Neural cell (in vitro differentiated cells): Measurements from ENCODE around the gene MTIF2. TPM values are rescaled to one million over a fixed set of nuclear protein-coding genes. Genes with fewer than 3 reads are reported as not detected.

Source experiments
- H2AFZ ChIP-seq: fragments of 200-600, 300-800 bp; sonication (generic), shearing (Covaris generic); 2 replicates; pipeline ENCODE4 v1.6.0; 2014; ENCODE audit warnings: low read depth, mild to moderate bottlenecking, antibody characterized with exemption, low read length, moderate library complexity
- H3F3A ChIP-seq: fragments of 200-600 bp; shearing (Covaris generic); 2 replicates; pipeline ENCODE4 v1.6.1; 2016; ENCODE audit warnings: mild to moderate bottlenecking, moderate library complexity, mixed read lengths, antibody characterized with exemption, low read length; ENCODE audit not compliant: insufficient read depth, poor library complexity, severe bottlenecking
- H3K27ac ChIP-seq: fragments of 200-600, 300-800 bp; sonication (generic), shearing (Covaris generic); 2 replicates; pipeline ENCODE4 v1.5.1; 2014; ENCODE audit warnings: mild to moderate bottlenecking, low read length, moderate library complexity
- H3K27me3 ChIP-seq: fragments of 300-800, 200-600 bp; sonication (generic), shearing (Covaris generic); 2 replicates; pipeline ENCODE4 v1.6.0; 2014; ENCODE audit warnings: mild to moderate bottlenecking, low read depth, low read length, moderate library complexity; ENCODE audit not compliant: insufficient read depth
- H3K36me3 ChIP-seq: fragments of 300-800, 200-600 bp; sonication (generic), shearing (Covaris generic); 2 replicates; pipeline ENCODE4 v1.5.1; 2014; ENCODE audit warnings: mild to moderate bottlenecking, antibody characterized with exemption, low read length, moderate library complexity; ENCODE audit not compliant: insufficient read depth
- H3K4me2 ChIP-seq: fragments of 300-800, 200-600 bp; sonication (generic), shearing (Covaris generic); 2 replicates; pipeline ENCODE4 v1.6.0; 2014; ENCODE audit warnings: mild to moderate bottlenecking, low read length
- H3K4me3 ChIP-seq: fragments of 300-800, 200-600 bp; sonication (generic), shearing (Covaris generic); 2 replicates; pipeline ENCODE4 v1.5.1; 2014; ENCODE audit warnings: mild to moderate bottlenecking, low read length, moderate library complexity
- H3K79me2 ChIP-seq: fragments of 200-600 bp; shearing (Covaris generic); replicated peaks from 2 replicates; pipeline ENCODE4 v1.6.0; 2014; ENCODE audit warnings: mild to moderate bottlenecking, low read length, moderate library complexity; ENCODE audit not compliant: insufficient read depth
- H3K9ac ChIP-seq: fragments of 300-800, 200-600 bp; sonication (generic), shearing (Covaris generic); 2 replicates; pipeline ENCODE4 v1.6.1; 2016; ENCODE audit warnings: mild to moderate bottlenecking, low read length, mixed read lengths
- H3K9me2 ChIP-seq: fragments of 200-600 bp; shearing (Covaris generic); 2 replicates; pipeline ENCODE4 v1.6.1; 2016; ENCODE audit warnings: mild to moderate bottlenecking, low read length, mixed read lengths; ENCODE audit not compliant: insufficient read depth
- H3K9me3 ChIP-seq: fragments of 200-600, 300-800 bp; sonication (generic), shearing (Covaris generic); 2 replicates; pipeline ENCODE4 v1.6.1; 2016; ENCODE audit warnings: mild to moderate bottlenecking, mixed run types, low read length, moderate library complexity, mixed read lengths
- H4K20me1 ChIP-seq: fragments of 200-600 bp; shearing (Covaris generic); 2 replicates; pipeline ENCODE4 v1.6.1; 2016; ENCODE audit warnings: mild to moderate bottlenecking, mixed run types; ENCODE audit not compliant: insufficient read depth
- EP300 ChIP-seq: fragments of 450-650 bp; conservative IDR thresholded peaks from 2 replicates; pipeline ENCODE4 v1.6.1; 2014; ENCODE audit warnings: antibody characterized with exemption, mild to moderate bottlenecking, moderate library complexity; ENCODE audit not compliant: poor library complexity, severe bottlenecking
- EZH2 ChIP-seq: fragments of 200-600, 300-800 bp; shearing (Covaris generic), sonication (generic); IDR thresholded peaks from 2 replicates; pipeline ENCODE4 v1.6.1; 2014; ENCODE audit warnings: antibody characterized with exemption, low read length, borderline replicate concordance, mild to moderate bottlenecking; ENCODE audit not compliant: insufficient read depth, poor library complexity, severe bottlenecking
- MXI1 ChIP-seq: fragments of 450-650 bp; conservative IDR thresholded peaks from 2 replicates; pipeline ENCODE4 v1.6.1; 2014; ENCODE audit warnings: antibody characterized with exemption, mild to moderate bottlenecking; ENCODE audit not compliant: poor library complexity, severe bottlenecking
- POLR2AphosphoS5 ChIP-seq: IDR thresholded peaks from 2 replicates; pipeline ENCODE4 v1.6.1; 2012
- RAD21 ChIP-seq: fragments of 450-650 bp; conservative IDR thresholded peaks from 2 replicates; pipeline ENCODE4 v1.6.1; 2014; ENCODE audit warnings: antibody characterized with exemption, mild to moderate bottlenecking, moderate library complexity
- SMC3 ChIP-seq: fragments of 450-650 bp; conservative IDR thresholded peaks from 2 replicates; pipeline ENCODE4 v1.6.1; 2014; ENCODE audit warnings: antibody characterized with exemption, mild to moderate bottlenecking, moderate library complexity; ENCODE audit not compliant: poor library complexity
- TAF1 ChIP-seq: IDR thresholded peaks from 2 replicates; pipeline ENCODE4 v1.6.1; 2012; ENCODE audit warnings: low read depth
- polyA plus RNA-seq: library from polyadenylated mRNA; depleted of rRNA; stranded (reverse); fragments of >200 nt; gene quantifications from 2 replicates; pipeline ENCODE4 v1.2.3, GENCODE V29; 2014
- TF ChIP-seq, protein P1 (sequence below): IDR thresholded peaks from 2 replicates; pipeline ENCODE4 v1.6.1; 2012; ENCODE audit warnings: borderline replicate concordance
- TF ChIP-seq, protein P2 (sequence below): fragments of 450-650 bp; IDR thresholded peaks from 2 replicates; pipeline ENCODE4 v1.5.1; 2014; ENCODE audit warnings: antibody characterized with exemption, mild to moderate bottlenecking, moderate library complexity; ENCODE audit not compliant: poor library complexity, severe bottlenecking

Gene MTIF2
- polyA plus RNA-seq, 1 donor from 2014 or later = 15.1 TPM

DNA sequence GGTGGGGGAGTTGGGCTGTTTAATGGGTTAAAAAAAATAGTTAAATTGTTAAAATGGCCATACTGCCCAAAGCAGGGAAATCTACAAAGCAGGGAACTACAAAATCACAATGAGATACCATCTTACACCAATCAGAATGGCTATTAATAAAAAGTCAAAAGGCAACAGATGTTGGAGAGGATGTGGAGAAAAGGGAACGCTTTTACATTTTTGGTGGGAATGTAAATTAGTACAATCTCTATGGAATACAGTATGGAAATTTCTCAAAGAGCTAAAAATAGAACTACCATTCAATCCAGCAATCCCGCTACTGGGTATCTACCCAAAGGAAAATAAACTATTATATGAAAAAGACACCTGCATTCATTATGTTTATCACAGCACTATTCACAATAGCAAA, 64.1 kb downstream of the MTIF2 start:
- TF ChIP-seq, protein P1, sequence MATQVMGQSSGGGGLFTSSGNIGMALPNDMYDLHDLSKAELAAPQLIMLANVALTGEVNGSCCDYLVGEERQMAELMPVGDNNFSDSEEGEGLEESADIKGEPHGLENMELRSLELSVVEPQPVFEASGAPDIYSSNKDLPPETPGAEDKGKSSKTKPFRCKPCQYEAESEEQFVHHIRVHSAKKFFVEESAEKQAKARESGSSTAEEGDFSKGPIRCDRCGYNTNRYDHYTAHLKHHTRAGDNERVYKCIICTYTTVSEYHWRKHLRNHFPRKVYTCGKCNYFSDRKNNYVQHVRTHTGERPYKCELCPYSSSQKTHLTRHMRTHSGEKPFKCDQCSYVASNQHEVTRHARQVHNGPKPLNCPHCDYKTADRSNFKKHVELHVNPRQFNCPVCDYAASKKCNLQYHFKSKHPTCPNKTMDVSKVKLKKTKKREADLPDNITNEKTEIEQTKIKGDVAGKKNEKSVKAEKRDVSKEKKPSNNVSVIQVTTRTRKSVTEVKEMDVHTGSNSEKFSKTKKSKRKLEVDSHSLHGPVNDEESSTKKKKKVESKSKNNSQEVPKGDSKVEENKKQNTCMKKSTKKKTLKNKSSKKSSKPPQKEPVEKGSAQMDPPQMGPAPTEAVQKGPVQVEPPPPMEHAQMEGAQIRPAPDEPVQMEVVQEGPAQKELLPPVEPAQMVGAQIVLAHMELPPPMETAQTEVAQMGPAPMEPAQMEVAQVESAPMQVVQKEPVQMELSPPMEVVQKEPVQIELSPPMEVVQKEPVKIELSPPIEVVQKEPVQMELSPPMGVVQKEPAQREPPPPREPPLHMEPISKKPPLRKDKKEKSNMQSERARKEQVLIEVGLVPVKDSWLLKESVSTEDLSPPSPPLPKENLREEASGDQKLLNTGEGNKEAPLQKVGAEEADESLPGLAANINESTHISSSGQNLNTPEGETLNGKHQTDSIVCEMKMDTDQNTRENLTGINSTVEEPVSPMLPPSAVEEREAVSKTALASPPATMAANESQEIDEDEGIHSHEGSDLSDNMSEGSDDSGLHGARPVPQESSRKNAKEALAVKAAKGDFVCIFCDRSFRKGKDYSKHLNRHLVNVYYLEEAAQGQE = no peak
- TF ChIP-seq, protein P2, sequence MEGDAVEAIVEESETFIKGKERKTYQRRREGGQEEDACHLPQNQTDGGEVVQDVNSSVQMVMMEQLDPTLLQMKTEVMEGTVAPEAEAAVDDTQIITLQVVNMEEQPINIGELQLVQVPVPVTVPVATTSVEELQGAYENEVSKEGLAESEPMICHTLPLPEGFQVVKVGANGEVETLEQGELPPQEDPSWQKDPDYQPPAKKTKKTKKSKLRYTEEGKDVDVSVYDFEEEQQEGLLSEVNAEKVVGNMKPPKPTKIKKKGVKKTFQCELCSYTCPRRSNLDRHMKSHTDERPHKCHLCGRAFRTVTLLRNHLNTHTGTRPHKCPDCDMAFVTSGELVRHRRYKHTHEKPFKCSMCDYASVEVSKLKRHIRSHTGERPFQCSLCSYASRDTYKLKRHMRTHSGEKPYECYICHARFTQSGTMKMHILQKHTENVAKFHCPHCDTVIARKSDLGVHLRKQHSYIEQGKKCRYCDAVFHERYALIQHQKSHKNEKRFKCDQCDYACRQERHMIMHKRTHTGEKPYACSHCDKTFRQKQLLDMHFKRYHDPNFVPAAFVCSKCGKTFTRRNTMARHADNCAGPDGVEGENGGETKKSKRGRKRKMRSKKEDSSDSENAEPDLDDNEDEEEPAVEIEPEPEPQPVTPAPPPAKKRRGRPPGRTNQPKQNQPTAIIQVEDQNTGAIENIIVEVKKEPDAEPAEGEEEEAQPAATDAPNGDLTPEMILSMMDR = no peak
- TF ChIP-seq MXI1 = no peak
- no peak for TF ChIP-seq POLR2AphosphoS5
- no peak for TF ChIP-seq RAD21
- TF ChIP-seq TAF1 = no peak
- TF ChIP-seq EP300 = no peak
- TF ChIP-seq EZH2 = no peak
- no peak for TF ChIP-seq SMC3
- no peaks in the 10 kb centered on the region for H3F3A ChIP-seq
- no peak overlapping the region for H2AFZ ChIP-seq
- H3K79me2 ChIP-seq = no peaks in the 10 kb centered on the region
- no peaks in the 10 kb centered on the region for H3K27me3 ChIP-seq
- H3K4me3 ChIP-seq = no peak overlapping the region
- H3K36me3 ChIP-seq = no peaks in the 10 kb centered on the region
- no peak overlapping the region for H3K4me2 ChIP-seq
- no peaks in the 10 kb centered on the region for H3K9me2 ChIP-seq
- no peaks in the 10 kb centered on the region for H3K9me3 ChIP-seq
- H3K9ac ChIP-seq = no peak overlapping the region
- no peak overlapping the region for H3K27ac ChIP-seq
- H4K20me1 ChIP-seq = no peaks in the 10 kb centered on the region

DNA sequence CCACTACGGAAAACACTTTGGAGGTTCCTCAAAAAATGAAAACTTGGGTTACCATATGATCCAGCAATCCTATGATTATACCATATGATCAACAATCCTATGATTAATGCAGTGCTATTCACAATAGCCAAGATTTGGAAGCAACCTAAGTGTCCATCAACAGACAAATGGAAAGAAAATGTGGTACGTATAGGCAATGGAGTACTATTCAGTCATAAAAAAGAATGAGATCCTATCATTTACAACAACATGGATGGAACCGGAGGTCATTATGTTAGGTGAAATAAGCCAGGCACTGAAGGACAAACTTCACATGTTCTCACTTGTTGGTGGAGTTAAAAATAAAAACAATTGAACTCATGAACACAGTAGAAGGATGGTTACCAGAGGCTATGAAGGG, 64.5 kb downstream of the MTIF2 start:
- H3F3A ChIP-seq = no peaks in the 10 kb centered on the region
- no peaks in the 10 kb centered on the region for H4K20me1 ChIP-seq
- H3K36me3 ChIP-seq = peaks cover 4% of the 10 kb centered on the region
- no peak overlapping the region for H3K27ac ChIP-seq
- no peak overlapping the region for H3K4me3 ChIP-seq
- no peak overlapping the region for H3K4me2 ChIP-seq
- TF ChIP-seq, protein P2 = no peak
- TF ChIP-seq MXI1 (no peak), TAF1 (no peak), EP300 (no peak), SMC3 (no peak), POLR2AphosphoS5 (no peak), EZH2 (no peak), RAD21 (no peak)
- TF ChIP-seq, protein P1 = no peak
- no peaks in the 10 kb centered on the region for H3K9me3 ChIP-seq
- no peak overlapping the region for H3K9ac ChIP-seq
- H2AFZ ChIP-seq = no peak overlapping the region
- H3K79me2 ChIP-seq = no peaks in the 10 kb centered on the region
- no peaks in the 10 kb centered on the region for H3K9me2 ChIP-seq
- H3K27me3 ChIP-seq = no peaks in the 10 kb centered on the region
